CD4-positive, alpha-beta T cell treated with Interleukin-15 for 1 hour (primary cell): ENCODE measurements around the gene KIAA1191.
A peak's percentile ranks its signal among the peaks of the same experiment; 100 is the strongest.

Source experiments
- DNase-seq: peaks from one replicate; pipeline ENCODE4 v3.0.0-alpha.2; 2020

KIAA1191 gene

DNA sequence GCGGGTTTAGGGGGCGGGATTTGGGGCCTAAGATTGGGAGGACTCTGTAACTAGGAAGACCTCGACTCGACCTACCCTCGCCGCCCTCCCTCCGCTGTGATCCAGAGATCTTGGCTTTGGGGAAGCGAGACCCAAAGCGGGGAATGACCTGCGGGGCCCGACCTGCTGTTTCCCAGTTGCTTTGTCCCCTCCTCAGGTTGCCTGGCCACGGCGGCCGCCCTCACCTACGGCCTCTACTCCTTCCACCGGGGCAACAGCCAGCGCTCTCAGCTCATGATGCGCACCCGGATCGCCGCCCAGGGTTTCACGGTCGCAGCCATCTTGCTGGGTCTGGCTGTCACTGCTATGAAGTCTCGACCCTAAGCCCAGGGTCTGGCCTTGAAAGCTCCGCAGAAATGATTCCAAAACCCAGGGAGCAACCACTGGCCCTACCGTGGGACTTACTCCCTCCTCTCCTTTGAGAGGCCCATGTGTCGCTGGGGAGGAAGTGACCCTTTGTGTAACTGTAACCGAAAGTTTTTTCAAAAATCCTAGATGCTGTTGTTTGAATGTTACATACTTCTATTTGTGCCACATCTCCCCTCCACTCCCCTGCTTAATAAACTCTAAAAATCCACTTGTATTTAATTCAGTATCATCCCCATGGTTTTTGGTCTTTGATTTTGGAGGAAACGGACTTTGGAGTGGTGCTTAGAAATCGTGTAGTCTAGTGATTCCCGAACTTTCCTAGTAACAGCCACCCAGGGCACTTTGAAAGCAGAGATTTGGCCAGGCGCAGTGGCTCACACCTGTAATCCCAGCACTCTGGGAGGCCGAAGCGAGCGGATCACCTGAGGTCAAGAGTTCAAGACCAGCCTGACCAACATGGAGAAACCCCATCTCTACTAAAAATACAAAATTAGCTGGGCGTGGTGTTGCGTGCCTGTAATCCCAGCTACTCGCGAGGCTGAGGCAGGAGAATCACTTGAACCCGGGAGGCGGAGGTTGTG, 27.9 kb upstream of the KIAA1191 start:
- DNase-seq: no peak

GRCh38 chr5:176388444-176389134, 27.0 kb upstream of the KIAA1191 start, which contains the start of the genes HIGD2A and NOP16:
Gene HIGD2A, plus strand, starts transcription at chr5:176388751. Its CDS starts 69 bp downstream, at chr5:176388820.
Gene NOP16, minus strand, starts transcription at chr5:176388598. Its CDS starts 59 bp downstream, at chr5:176388539.
- DNase-seq: peak; percentile 99

DNA sequence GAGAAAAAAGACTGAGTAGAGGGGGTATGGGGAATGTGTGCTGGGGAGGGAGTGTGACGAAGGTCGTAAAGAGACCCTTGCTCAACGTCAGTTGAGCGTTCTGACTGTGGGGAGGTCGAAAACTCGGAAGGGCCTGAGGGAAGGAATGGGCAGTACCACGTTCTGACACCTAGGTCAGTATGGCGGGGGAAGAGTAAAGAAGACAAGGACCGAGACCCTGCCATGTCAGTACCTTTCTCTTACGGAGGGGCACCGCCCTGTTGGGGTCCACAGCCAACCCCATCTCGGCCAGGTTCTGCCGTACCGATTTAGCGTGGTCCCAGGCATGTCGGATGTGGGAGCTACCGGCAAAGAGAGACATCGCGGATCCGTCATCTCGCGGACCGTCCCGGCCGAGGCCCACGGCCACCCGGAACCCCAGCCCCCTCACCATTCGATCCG, 26.5 kb upstream of the KIAA1191 start:
- DNase-seq: no peak

GRCh38 chr5:176387384-176387925, 25.9 kb upstream of the KIAA1191 start:
- DNase-seq: no peak

DNA sequence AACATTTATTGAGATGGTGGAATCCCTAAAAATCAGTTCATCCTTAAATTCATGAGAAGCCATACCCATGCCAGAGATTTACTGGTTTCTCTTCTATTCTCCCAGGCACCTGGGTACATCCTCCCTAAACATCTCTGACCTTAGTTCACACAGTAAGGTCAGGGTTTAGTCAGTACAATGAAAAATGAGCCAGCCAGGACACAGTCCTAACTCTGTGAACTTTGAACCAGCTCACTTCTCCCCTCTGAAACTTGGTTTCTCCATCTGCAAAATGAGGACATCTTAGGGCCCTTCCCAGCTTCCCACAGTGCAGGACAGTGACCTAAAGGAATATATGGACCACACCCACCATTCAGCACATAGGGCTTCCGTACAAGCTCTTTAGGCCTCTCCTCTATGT, 24.9 kb upstream of the KIAA1191 start:
- DNase-seq: no peak

DNA sequence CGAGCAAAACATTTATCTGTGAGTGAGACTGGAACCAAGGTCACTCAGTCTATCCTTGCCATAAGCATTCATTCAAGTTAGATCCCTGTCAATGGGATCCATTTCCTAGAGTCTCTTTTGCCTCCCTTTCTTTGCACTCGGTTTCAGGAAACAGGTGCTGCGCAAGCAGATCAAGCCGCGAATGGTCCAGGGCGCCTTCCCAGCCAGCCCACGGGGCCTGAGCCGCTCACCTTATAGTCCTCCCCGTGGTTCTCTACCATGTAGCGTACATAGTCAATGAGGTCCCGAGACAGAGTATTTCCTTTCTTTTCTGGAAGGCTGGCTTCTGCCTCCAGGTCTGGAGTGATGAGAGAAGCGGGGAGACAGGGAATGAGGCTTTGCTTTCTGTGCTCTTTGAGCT, 23.4 kb upstream of the KIAA1191 start:
- no peak for DNase-seq

- no peak for DNase-seq
These were observed 22.9 kb upstream of the KIAA1191 start for GRCh38 chr5:176384366-176384930.

GRCh38 chr5:176383961-176384360, 22.4 kb upstream of the KIAA1191 start:
- no peak for DNase-seq

- DNase-seq: no peak
These were observed 21.8 kb upstream of the KIAA1191 start for GRCh38 chr5:176383248-176383905.

- DNase-seq: no peak
These were observed 21.2 kb upstream of the KIAA1191 start for GRCh38 chr5:176382721-176383120.

- no peak for DNase-seq
These were observed 20.4 kb upstream of the KIAA1191 start for GRCh38 chr5:176381979-176382378.

DNA sequence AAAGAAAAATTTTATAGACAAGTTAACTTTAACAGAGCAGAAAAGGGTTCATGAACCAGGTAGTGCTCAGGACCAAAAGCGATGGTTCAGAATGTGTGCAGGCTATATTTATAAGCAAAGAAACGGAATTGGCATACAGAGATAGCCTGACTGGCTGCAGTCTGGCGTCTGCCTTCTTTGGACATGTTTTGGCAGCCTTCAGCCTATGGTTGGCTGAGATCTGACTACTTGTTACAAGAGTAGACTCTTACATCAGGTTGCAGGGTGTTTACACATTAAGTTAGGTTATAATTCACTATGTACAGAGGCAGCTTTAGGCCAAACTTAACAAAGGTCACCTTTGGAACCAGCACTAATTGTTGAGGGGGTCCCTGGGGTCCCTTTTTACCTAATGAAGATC, 19.9 kb upstream of the KIAA1191 start:
- no peak for DNase-seq

GRCh38 chr5:176379881-176380280, 18.3 kb upstream of the KIAA1191 start:
- no peak for DNase-seq

- DNase-seq: no peak
These were observed 11.7 kb upstream of the KIAA1191 start for GRCh38 chr5:176373100-176373818.

GRCh38 chr5:176371621-176372539, 10.3 kb upstream of the KIAA1191 start:
- DNase-seq: peak; percentile 38

DNA sequence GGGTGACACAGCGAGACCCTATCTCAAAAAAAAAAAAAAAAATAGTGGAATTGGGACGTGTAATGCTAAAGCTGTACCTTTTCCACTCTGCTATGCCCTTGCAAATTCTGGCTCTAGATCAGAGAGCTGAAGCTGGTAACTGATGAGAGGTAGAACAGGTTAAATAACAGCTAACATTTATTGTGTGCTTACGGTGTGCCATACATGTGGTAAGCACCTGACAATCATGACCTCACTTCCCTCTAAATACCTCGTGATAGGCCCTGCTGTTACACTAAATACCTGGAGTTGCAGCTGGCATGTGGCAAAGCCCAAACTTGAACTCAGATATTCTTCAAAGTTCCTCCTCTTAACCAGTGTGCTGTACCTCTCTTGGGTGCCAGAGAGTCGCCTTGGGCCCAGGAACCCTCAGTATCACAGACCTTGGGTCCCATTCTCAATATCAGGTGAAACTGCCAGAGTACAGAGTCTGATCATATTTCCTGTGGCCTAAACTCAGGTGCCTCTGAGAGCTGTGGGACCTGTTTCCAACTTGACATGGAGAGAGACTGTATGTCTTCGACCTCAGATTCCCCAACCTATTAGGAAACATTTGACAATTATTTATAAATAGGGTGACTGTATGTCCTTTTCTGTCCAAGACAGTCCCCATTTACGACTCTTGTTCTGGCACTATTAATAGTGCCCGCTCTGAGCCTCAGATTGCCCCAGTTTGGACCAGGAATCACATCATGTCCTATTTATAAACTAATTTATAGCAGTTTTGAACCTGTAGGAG, 8.6 kb upstream of the KIAA1191 start:
- DNase-seq: no peak

GRCh38 chr5:176368726-176369125, 7.2 kb upstream of the KIAA1191 start:
- no peak for DNase-seq

GRCh38 chr5:176366232-176366894, 4.8 kb upstream of the KIAA1191 start:
- no peak for DNase-seq
